Measurements from ENCODE around the gene LITAFD.

DNA sequence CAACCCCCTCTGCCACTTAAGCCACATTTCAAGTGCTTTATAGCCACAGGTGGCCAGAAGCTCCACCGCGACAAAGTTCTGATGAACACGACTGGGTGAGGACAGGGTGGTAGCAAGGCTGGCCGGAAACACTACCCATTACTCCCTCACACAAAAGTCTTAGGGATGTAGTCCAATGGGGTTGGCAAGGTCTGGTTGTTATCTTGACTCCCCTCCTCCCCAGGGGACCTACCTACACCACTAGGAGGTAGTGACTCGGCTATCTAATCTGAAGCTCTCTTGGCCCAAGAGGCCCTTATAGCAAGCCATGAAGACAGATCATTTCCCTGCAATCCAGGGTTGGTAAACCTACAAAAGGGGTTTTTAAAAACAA, 8.4 kb downstream of the LITAFD start:
- TF ChIP-seq, protein P1, sequence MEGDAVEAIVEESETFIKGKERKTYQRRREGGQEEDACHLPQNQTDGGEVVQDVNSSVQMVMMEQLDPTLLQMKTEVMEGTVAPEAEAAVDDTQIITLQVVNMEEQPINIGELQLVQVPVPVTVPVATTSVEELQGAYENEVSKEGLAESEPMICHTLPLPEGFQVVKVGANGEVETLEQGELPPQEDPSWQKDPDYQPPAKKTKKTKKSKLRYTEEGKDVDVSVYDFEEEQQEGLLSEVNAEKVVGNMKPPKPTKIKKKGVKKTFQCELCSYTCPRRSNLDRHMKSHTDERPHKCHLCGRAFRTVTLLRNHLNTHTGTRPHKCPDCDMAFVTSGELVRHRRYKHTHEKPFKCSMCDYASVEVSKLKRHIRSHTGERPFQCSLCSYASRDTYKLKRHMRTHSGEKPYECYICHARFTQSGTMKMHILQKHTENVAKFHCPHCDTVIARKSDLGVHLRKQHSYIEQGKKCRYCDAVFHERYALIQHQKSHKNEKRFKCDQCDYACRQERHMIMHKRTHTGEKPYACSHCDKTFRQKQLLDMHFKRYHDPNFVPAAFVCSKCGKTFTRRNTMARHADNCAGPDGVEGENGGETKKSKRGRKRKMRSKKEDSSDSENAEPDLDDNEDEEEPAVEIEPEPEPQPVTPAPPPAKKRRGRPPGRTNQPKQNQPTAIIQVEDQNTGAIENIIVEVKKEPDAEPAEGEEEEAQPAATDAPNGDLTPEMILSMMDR (IDR thresholded peaks at IDR 0.05 in 8 of 11, conservative IDR thresholded peaks at IDR 0.05 in 3 of 11): no peak
- TF ChIP-seq POLR2AphosphoS5 (IDR thresholded peaks at IDR 0.05) (no peak), POLR2A (IDR thresholded peaks at IDR 0.05) (no peak)

Measured in spleen (tissue), 7 donors.